HG02840 (cell line): ENCODE data around the gene PLP2.

Source experiments
- ATAC-seq: cut with Tn5 transposase; IDR thresholded peaks from one replicate; pipeline ENCODE4 v1.9.1; 2021; ENCODE audit warnings: mild to moderate bottlenecking, moderate library complexity, moderate number of reproducible peaks; ENCODE audit not compliant: unreplicated experiment, low FRiP score

PLP2 gene

GRCh38 chrX:49208399-49208798 is 36.7 kb downstream of the PLP2 start:
- no peak for ATAC-seq

- no peak for ATAC-seq
Observed at GRCh38 chrX:49209434-49210251, 37.9 kb downstream of the PLP2 start.

- ATAC-seq, result no peak
Observed at GRCh38 chrX:49210406-49210805, 38.7 kb downstream of the PLP2 start.

- ATAC-seq, result no peak
Observed at GRCh38 chrX:49211074-49211473, 39.4 kb downstream of the PLP2 start.

GRCh38 chrX:49212209-49212608 is 40.5 kb downstream of the PLP2 start:
- ATAC-seq, result no peak

- ATAC-seq, result no peak
Observed at GRCh38 chrX:49212861-49213260, 41.2 kb downstream of the PLP2 start.

- no peak for ATAC-seq
Observed at GRCh38 chrX:49214416-49214815, 42.7 kb downstream of the PLP2 start.

- no peak for ATAC-seq
Observed at GRCh38 chrX:49214996-49215526, 43.4 kb downstream of the PLP2 start.

GRCh38 chrX:49220100-49220499 is 48.4 kb downstream of the PLP2 start:
- ATAC-seq, result no peak

- no peak for ATAC-seq
Observed at GRCh38 chrX:49221868-49222267, 50.2 kb downstream of the PLP2 start.
